ENCODE measurements around the gene PLPP4.

DNA sequence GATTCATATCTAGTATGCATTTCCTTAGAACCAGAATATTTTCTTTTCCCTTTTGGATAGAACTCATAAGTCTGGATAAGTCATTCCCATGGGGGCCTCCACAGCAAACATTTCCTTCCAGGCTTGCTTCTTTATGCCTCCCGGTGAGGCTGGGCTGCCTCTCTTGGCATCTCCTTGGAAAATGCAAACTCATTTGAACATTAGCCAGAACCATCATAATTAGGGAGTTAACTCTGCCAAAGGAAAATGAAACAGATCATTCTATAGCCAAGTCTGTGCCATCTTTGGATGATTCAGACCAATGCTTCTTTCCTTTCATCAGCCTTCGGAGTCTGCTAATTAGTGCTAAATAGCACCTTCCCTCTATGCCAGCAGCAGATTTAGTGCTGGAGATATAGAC lies 81.1 kb downstream of the PLPP4 start:
- TF ChIP-seq, protein P1, sequence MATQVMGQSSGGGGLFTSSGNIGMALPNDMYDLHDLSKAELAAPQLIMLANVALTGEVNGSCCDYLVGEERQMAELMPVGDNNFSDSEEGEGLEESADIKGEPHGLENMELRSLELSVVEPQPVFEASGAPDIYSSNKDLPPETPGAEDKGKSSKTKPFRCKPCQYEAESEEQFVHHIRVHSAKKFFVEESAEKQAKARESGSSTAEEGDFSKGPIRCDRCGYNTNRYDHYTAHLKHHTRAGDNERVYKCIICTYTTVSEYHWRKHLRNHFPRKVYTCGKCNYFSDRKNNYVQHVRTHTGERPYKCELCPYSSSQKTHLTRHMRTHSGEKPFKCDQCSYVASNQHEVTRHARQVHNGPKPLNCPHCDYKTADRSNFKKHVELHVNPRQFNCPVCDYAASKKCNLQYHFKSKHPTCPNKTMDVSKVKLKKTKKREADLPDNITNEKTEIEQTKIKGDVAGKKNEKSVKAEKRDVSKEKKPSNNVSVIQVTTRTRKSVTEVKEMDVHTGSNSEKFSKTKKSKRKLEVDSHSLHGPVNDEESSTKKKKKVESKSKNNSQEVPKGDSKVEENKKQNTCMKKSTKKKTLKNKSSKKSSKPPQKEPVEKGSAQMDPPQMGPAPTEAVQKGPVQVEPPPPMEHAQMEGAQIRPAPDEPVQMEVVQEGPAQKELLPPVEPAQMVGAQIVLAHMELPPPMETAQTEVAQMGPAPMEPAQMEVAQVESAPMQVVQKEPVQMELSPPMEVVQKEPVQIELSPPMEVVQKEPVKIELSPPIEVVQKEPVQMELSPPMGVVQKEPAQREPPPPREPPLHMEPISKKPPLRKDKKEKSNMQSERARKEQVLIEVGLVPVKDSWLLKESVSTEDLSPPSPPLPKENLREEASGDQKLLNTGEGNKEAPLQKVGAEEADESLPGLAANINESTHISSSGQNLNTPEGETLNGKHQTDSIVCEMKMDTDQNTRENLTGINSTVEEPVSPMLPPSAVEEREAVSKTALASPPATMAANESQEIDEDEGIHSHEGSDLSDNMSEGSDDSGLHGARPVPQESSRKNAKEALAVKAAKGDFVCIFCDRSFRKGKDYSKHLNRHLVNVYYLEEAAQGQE (IDR thresholded peaks at IDR 0.05; ENCODE audit: low read depth, low read length): no peak
- TF ChIP-seq MYC (IDR thresholded peaks at IDR 0.05; ENCODE audit: insufficient read depth, insufficient read length, insufficient replicate concordance, low read length, severe bottlenecking): no peak

Data from GM12878 (cell line).